PC-9 (cell line): ENCODE data around the gene DPYD.

Source experiments
- EZH2 ChIP-seq: fragments of 200-600 bp; sonication (generic); IDR thresholded peaks from 2 replicates; pipeline ENCODE4 v1.8.0; 2017; ENCODE audit warnings: antibody characterized with exemption, low read depth
- TF ChIP-seq, protein P1 (sequence below): fragments of 200-600 bp; sonication (generic); conservative IDR thresholded peaks from 2 replicates; pipeline ENCODE4 v1.6.1; 2017; ENCODE audit warnings: mixed run types, antibody characterized with exemption, mild to moderate bottlenecking, moderate library complexity

DNA sequence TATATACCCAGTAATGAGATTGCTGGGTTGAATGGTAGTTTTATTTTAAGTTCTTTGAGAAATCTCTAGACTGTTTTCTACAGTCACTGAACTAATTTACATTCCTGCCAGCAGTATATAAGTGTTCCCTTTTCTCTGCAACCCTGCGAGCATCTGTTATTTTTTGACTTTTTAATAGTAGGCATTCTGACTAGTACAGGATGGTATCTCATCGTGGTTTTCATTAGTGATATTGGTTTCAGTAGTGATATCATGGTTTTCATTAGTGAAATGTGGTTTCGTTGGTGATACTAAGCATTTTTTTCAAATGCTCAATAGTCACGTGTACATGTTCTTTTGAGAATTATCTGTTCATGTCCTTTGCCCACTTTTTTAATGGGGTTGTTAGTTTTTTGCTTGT, 882.4 kb downstream of the DPYD start:
- no peak for TF ChIP-seq EZH2
- TF ChIP-seq, protein P1, sequence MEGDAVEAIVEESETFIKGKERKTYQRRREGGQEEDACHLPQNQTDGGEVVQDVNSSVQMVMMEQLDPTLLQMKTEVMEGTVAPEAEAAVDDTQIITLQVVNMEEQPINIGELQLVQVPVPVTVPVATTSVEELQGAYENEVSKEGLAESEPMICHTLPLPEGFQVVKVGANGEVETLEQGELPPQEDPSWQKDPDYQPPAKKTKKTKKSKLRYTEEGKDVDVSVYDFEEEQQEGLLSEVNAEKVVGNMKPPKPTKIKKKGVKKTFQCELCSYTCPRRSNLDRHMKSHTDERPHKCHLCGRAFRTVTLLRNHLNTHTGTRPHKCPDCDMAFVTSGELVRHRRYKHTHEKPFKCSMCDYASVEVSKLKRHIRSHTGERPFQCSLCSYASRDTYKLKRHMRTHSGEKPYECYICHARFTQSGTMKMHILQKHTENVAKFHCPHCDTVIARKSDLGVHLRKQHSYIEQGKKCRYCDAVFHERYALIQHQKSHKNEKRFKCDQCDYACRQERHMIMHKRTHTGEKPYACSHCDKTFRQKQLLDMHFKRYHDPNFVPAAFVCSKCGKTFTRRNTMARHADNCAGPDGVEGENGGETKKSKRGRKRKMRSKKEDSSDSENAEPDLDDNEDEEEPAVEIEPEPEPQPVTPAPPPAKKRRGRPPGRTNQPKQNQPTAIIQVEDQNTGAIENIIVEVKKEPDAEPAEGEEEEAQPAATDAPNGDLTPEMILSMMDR = no peak
